HG03457 (cell line): ENCODE results near the gene SLC66A1.

Experiments used
- ATAC-seq: cut with Tn5 transposase; IDR thresholded peaks from one replicate; pipeline ENCODE4 v1.9.1; 2021; ENCODE audit warnings: moderate number of reproducible peaks; ENCODE audit not compliant: unreplicated experiment

SLC66A1 gene

GRCh38 chr1:19375631-19376400 lies 63.7 kb downstream of the SLC66A1 start:
- no peak for ATAC-seq

DNA sequence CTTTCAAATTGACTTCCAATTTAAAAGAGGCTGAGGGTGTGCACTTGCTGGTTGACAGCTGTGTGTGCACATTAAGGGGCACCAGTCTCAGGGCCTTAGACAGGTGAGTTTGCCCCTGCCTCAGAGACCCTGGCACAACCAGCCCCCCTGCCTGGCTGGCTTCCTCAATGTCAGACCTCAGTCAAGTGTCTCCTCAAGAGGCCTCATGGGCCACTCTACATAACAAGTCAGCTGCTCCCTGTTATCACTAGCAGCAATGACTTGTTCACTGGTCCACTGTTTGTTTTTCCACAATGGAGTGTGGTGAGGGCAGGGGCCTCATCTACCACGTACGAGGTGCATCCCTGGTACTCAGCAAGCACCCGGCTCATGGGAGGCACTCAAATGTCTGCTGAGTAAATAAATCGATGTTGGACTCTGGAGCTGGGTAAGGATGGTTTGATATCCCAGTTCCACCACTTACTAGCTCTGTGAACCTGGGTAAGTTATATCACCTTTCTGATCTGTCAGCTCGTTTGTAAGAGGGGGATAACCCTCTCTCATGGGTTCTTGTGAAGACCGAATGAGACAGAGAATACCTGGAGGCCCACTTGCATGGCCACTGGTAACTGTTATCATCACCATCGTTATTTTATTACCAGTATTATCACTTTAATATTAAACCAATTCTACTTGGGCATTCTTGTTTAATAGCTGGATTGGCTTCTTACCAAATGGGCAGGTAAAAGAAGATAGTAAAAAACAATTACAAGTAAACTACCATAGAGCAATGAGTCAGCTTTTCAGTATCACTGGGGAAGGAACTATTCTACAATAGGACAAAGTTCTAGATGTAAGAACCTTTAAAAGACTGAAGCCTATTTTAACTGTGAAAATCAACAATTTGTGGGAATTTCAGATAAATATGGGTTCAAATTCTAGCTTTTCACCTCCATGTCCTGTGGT lies 64.6 kb downstream of the SLC66A1 start:
- ATAC-seq = no peak

- ATAC-seq = no peak
Observed at GRCh38 chr1:19377812-19378718, 65.9 kb downstream of the SLC66A1 start.
